IPS-15b (cell line): ENCODE results near the gene AGAP4.
"Not testable (repeated sequence)": the region's sequence is repeated elsewhere in the genome, so short reads cannot be mapped to it uniquely, and the experiment has no call there.

Source experiments
- H3K27me3 ChIP-seq: one replicate; pipeline ENCODE4 v1.6.1; 2013; ENCODE audit warnings: low read length; ENCODE audit not compliant: control insufficient read depth, insufficient read depth
- H3K36me3 ChIP-seq: one replicate; pipeline ENCODE4 v1.6.1; 2013; ENCODE audit warnings: low read length; ENCODE audit not compliant: control insufficient read depth, insufficient read depth
- H3K4me1 ChIP-seq: one replicate; pipeline ENCODE4 v1.6.1; 2013; ENCODE audit warnings: mild to moderate bottlenecking, low read length; ENCODE audit not compliant: control insufficient read depth, insufficient read depth
- H3K4me3 ChIP-seq: one replicate; pipeline ENCODE4 v1.5.1; 2013; ENCODE audit warnings: low read depth, low read length
- H3K9ac ChIP-seq: one replicate; pipeline ENCODE4 v1.6.1; 2013; ENCODE audit warnings: low read depth, mild to moderate bottlenecking, low read length
- H3K9me3 ChIP-seq: one replicate; pipeline ENCODE4 v1.6.1; 2013; ENCODE audit warnings: mild to moderate bottlenecking, low read length; ENCODE audit not compliant: control insufficient read depth, insufficient read depth

The AGAP4 gene

GRCh38 chr10:45817912-45818311, 29.4 kb downstream of the AGAP4 start:
- no peaks in the 10 kb centered on the region for H3K27me3 ChIP-seq
- no peak overlapping the region for H3K9ac ChIP-seq
- H3K4me1 ChIP-seq: no peaks in the 10 kb centered on the region
- H3K36me3 ChIP-seq: no peaks in the 10 kb centered on the region
- H3K9me3 ChIP-seq: no peaks in the 10 kb centered on the region
- no peak overlapping the region for H3K4me3 ChIP-seq

GRCh38 chr10:45817130-45817859, 30.0 kb downstream of the AGAP4 start:
- Histone ChIP-seq H3K27me3 (no peaks in the 10 kb centered on the region), H3K36me3 (no peaks in the 10 kb centered on the region), H3K9me3 (no peaks in the 10 kb centered on the region), H3K4me3 (no peak overlapping the region), H3K9ac (no peak overlapping the region), H3K4me1 (no peaks in the 10 kb centered on the region)

GRCh38 chr10:45814146-45814545, 33.2 kb downstream of the AGAP4 start:
- not testable (repeated sequence) for H3K9me3 ChIP-seq, H3K4me1 ChIP-seq, H3K36me3 ChIP-seq, H3K9ac ChIP-seq, H3K4me3 ChIP-seq, H3K27me3 ChIP-seq

DNA sequence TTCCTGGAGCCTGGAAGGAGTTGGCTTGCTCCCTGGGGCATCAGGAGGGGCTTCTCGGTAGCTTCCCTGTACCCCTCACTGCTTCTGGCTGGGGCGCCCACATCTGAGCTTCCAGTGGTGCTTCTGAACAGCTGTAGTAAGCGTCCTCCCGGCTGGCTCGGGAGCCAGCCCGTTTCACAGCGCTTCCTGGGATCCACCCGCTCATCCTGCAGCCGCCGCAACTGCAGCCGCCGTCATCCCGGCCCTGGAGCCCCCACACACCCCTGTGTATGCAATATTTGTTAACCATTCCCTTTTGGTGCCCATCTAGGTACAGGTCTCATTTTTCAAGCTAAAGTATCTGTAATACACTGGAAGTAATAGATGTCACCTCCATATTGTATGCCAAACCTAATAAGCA, 34.3 kb downstream of the AGAP4 start:
- H3K9ac ChIP-seq, H3K27me3 ChIP-seq, H3K4me3 ChIP-seq, H3K9me3 ChIP-seq, H3K36me3 ChIP-seq, H3K4me1 ChIP-seq: not testable (repeated sequence)

- H3K27me3 ChIP-seq: no peaks in the 10 kb centered on the region
- no peak overlapping the region for H3K4me3 ChIP-seq
- no peaks in the 10 kb centered on the region for H3K9me3 ChIP-seq
- H3K36me3 ChIP-seq: no peaks in the 10 kb centered on the region
- H3K9ac ChIP-seq: no peak overlapping the region
- peaks cover 3% of the 10 kb centered on the region for H3K4me1 ChIP-seq
Measured at GRCh38 chr10:45811075-45811474, 36.2 kb downstream of the AGAP4 start.

- H3K36me3 ChIP-seq: no peaks in the 10 kb centered on the region
- no peak overlapping the region for H3K4me3 ChIP-seq
- no peak overlapping the region for H3K9ac ChIP-seq
- no peaks in the 10 kb centered on the region for H3K27me3 ChIP-seq
- no peaks in the 10 kb centered on the region for H3K9me3 ChIP-seq
- H3K4me1 ChIP-seq: peaks cover 3% of the 10 kb centered on the region
Measured at GRCh38 chr10:45809837-45810236, 37.5 kb downstream of the AGAP4 start.

- not testable (repeated sequence) for H3K4me1 ChIP-seq, H3K9ac ChIP-seq, H3K9me3 ChIP-seq, H3K27me3 ChIP-seq, H3K36me3 ChIP-seq, H3K4me3 ChIP-seq
Measured at GRCh38 chr10:45804996-45805395, 42.3 kb downstream of the AGAP4 start.

GRCh38 chr10:45803060-45804010, 44.0 kb downstream of the AGAP4 start:
- not testable (repeated sequence) for H3K9ac ChIP-seq, H3K36me3 ChIP-seq, H3K4me3 ChIP-seq, H3K9me3 ChIP-seq, H3K4me1 ChIP-seq, H3K27me3 ChIP-seq

DNA sequence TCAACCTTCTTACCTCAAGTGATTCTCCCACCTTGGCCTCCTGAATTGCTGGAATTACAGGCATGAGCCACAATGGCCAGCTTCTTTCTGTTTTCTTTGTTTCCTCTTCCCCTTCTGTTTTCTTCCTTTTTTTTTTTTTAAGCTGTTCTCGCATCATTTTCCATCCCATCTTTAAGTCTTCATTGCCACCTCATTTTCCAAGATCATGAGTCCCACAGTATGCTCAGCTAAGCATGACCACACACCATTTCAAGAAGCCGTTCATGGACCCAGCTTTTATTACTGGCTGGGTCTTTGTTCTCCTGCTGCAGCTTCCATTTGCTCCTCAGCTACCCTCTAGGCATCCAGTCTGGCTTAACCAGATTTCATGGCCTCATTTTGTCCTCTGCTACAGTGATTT, 52.5 kb downstream of the AGAP4 start:
- not testable (repeated sequence) for H3K27me3 ChIP-seq, H3K4me1 ChIP-seq, H3K9ac ChIP-seq, H3K4me3 ChIP-seq, H3K9me3 ChIP-seq, H3K36me3 ChIP-seq

DNA sequence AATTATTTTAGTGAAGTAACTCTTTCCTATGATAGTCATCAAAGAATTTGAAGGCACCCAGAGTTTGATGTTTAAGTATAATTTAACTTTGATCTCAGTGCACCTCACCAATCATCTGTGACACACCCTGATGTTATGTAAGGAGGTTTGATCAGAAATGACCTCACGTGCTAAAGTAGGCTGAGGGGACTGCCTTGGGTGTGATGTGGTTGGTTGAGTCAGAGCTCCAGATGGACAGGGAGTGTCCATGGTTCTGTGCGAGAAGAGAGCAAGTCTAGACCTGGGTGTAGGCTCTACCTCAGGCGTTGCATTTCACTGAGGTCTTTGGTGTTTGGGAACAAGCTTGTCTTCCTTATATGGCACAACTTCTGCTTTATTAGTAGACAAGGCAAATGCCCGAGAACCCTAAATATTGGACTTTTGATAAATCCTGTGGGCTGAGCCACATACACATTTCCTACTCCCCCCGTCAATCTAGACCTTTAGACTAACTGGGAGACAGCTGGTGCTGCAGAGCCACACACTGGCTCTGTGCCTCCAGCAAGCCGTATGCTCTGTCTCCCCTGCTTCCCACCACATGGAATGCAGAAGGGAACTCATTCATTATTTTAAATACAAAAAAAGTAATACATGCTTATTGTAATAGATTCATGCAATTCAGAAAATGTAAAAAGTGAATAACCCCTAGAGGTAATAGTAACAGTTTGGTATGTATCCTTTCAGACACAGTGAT, 56.4 kb downstream of the AGAP4 start:
- not testable (repeated sequence) for H3K27me3 ChIP-seq, H3K9me3 ChIP-seq, H3K9ac ChIP-seq, H3K4me1 ChIP-seq, H3K36me3 ChIP-seq, H3K4me3 ChIP-seq

DNA sequence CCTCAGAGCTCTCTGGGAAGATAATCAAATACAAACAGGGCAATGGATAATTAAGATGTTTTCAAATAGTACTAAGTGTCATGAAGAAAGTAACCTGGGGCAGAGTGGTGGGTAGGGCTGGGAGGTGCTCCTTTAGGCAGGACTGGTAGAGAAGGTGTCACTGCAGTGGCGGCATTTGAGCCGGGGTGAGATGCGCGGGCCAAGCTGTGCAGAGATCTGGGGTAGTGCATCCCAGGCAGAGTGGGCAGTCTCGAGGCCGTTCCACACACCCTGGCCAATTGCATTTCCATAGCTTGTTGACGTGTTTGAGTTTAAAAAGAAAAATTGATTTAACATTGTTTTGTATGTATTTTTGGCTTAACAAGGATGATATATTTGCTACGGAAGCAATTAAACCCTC, 57.3 kb downstream of the AGAP4 start:
- not testable (repeated sequence) for H3K9ac ChIP-seq, H3K27me3 ChIP-seq, H3K4me3 ChIP-seq

More for the DNA sequence above, 57.3 kb downstream of the AGAP4 start:
- H3K9me3 ChIP-seq, H3K36me3 ChIP-seq, H3K4me1 ChIP-seq: not testable (repeated sequence)
